GM15510 (cell line): ENCODE measurements around the gene IMMT.

Experiments used
- POLR2A ChIP-seq: IDR thresholded peaks from 3 replicates; pipeline ENCODE4 v1.6.1; 2011; ENCODE audit warnings: borderline replicate concordance; ENCODE audit not compliant: insufficient read length; ENCODE audit errors: extremely low read depth

IMMT gene

GRCh38 chr2:86186431-86186830 is 8.8 kb downstream of the IMMT start:
- no peak for TF ChIP-seq POLR2A

- no peak for TF ChIP-seq POLR2A
Measured at GRCh38 chr2:86185517-86186212, 9.6 kb downstream of the IMMT start.

- no peak for TF ChIP-seq POLR2A
Measured at GRCh38 chr2:86176597-86176996, 18.7 kb downstream of the IMMT start.

GRCh38 chr2:86175828-86176227 is 19.4 kb downstream of the IMMT start:
- no peak for TF ChIP-seq POLR2A

- TF ChIP-seq POLR2A = no peak
Measured at GRCh38 chr2:86174445-86174844, 20.8 kb downstream of the IMMT start.

GRCh38 chr2:86172610-86173009 is 22.7 kb downstream of the IMMT start:
- no peak for TF ChIP-seq POLR2A

- no peak for TF ChIP-seq POLR2A
Measured at GRCh38 chr2:86171295-86171694, 24.0 kb downstream of the IMMT start.

- no peak for TF ChIP-seq POLR2A
Measured at GRCh38 chr2:86170449-86170848, 24.8 kb downstream of the IMMT start.

GRCh38 chr2:86160156-86160952 is 34.9 kb downstream of the IMMT start:
- TF ChIP-seq POLR2A = no peak

GRCh38 chr2:86158286-86158685 is 37.0 kb downstream of the IMMT start:
- no peak for TF ChIP-seq POLR2A

GRCh38 chr2:86157009-86157556 is 38.2 kb downstream of the IMMT start:
- TF ChIP-seq POLR2A = no peak

GRCh38 chr2:86150502-86150901 is 44.8 kb downstream of the IMMT start:
- no peak for TF ChIP-seq POLR2A

- TF ChIP-seq POLR2A = no peak
Measured at GRCh38 chr2:86147793-86148192, 47.5 kb downstream of the IMMT start.

- TF ChIP-seq POLR2A = no peak
Measured at GRCh38 chr2:86143926-86144685, 51.2 kb downstream of the IMMT start.

GRCh38 chr2:86143307-86143706 is 52.0 kb downstream of the IMMT start:
- TF ChIP-seq POLR2A = no peak

GRCh38 chr2:86142436-86143257 is 52.6 kb downstream of the IMMT start:
- no peak for TF ChIP-seq POLR2A
